Ovary (tissue), 9 donors: ENCODE data around the gene BRWD1. TPM values are rescaled to one million over a fixed set of nuclear protein-coding genes. Genes with fewer than 3 reads are reported as not detected.
A peak's percentile ranks its signal among the peaks of the same experiment; 100 is the strongest.
"Not testable (repeated sequence)": the region's sequence is repeated elsewhere in the genome, so short reads cannot be mapped to it uniquely, and the experiment has no call there.

ENCODE experiments used
- DNase-seq, 5 donors: peaks; one replicate each; pipeline ENCODE4 v3.0.0-alpha.2; 2019 to 2020
- H3K27ac ChIP-seq, 2 donors: fragments of 200-600 bp; one replicate each; pipeline versions ENCODE4 v1.5.1 to v1.8.0; 2019 to 2022
- H3K27me3 ChIP-seq: fragments of 200-600 bp; one replicate; pipeline ENCODE4 v1.8.0; 2022
- H3K36me3 ChIP-seq: fragments of 200-600 bp; sonication (generic); one replicate; pipeline ENCODE4 v1.5.1; 2019
- H3K4me1 ChIP-seq: one replicate; pipeline ENCODE4 v1.8.1; 2013; ENCODE audit warnings: mild to moderate bottlenecking, moderate library complexity; ENCODE audit not compliant: insufficient read depth
- H3K4me3 ChIP-seq: fragments of 200-600 bp; sonication (generic); one replicate; pipeline ENCODE4 v1.5.1; 2017
- H3K9me3 ChIP-seq, 2 donors: fragments of 200-600 bp in 1 of 2; sonication (generic) in 1 of 2; one replicate each; pipeline versions ENCODE4 v1.5.1 to v1.8.1; 2013 to 2019; ENCODE audit warnings: mild to moderate bottlenecking in 1 of 2, moderate library complexity in 1 of 2
- CTCF ChIP-seq, 3 donors: fragments of 450-650 bp in 2 of 3; fragments of 200-600 bp in 1 of 3; IDR thresholded peaks; one replicate each; pipeline versions ENCODE4 v1.5.1 to v1.8.0; 2016 to 2022; ENCODE audit warnings: antibody characterized with exemption in 3 of 3, mild to moderate bottlenecking in 1 of 3
- EP300 ChIP-seq: sonication (generic); formaldehyde crosslinking; IDR thresholded peaks from one replicate; pipeline ENCODE4 v1.6.1; 2017; ENCODE audit warnings: antibody characterized with exemption
- POLR2A ChIP-seq: fragments of 450-650 bp; IDR thresholded peaks from one replicate; pipeline ENCODE4 v1.6.1; 2017; ENCODE audit warnings: antibody characterized with exemption, mild to moderate bottlenecking, moderate library complexity
- WGBS, 3 donors: extraction: QIAGEN DNeasy Blood & Tissue Kit in 1 of 3; methylation state at CpG; one replicate each; pipeline versions ENCODE4 v1.1.5 to v1.1.7; 2013 to 2017; 5-methylcytosine and 5-hydroxymethylcytosine counted together
- intact Hi-C, 4 donors: fragments of 100-400 bp; cut with DNase I; formaldehyde crosslinking; loops; one replicate each; pipeline versions ENCODE4 v1.11.0 to v1.15.1; 2022 to 2023
- polyA plus RNA-seq, 2 donors: library from polyadenylated mRNA; stranded (reverse); fragments of 200-250 nt in 1 of 2; fragments of 350-450 nt in 1 of 2; fragmentation: Illumina TruSeq in 1 of 2; extraction: RNeasy Lipid Tissue Mini Kit (QIAGEN cat#74804) in 1 of 2; gene quantifications; one replicate each; pipeline ENCODE4 v1.2.3, GENCODE V29; 2013 to 2014
- total RNA-seq, 7 donors: library from RNA; depleted of rRNA in 2 of 7; stranded (reverse); fragments of >200 nt in 2 of 7; fragmentation: NEBNext Ultra II Directional in 3 of 7; extraction: Animal tissue kit (Norgen Biotek cat#: 25700) in 3 of 7; gene quantifications; one replicate each; pipeline versions ENCODE4 v1.1.0 to v1.2.4, GENCODE V29; 2016 to 2023
- donor health status: DM: no; HTN: no; CAD: no; lungs with moderate emphysema.
- donor health status: DM: no; HTN: no; CAD: no.
- donor health status: Bipolar disorder and iron deficiency.
- donor health status: DM: yes; HTN: yes; CAD: no.
- donor health status: DM: no; HTN: no; CAD: no.
- donor health status: DM: yes; HTN: yes; CAD: no.

Gene BRWD1
- total and polyA plus RNA-seq, 9 donors: 15.7 to 73.0 (median 49.6) TPM

GRCh38 chr21:39142972-39143371, 170.5 kb downstream of the BRWD1 start:
- Histone ChIP-seq H3K27me3 (no peaks in the 10 kb centered on the region), H3K36me3 (no peaks in the 10 kb centered on the region), H3K9me3 (no peaks in the 10 kb centered on the region), H3K4me3 (no peak overlapping the region), H3K4me1 (no peaks in the 10 kb centered on the region), H3K27ac (no peak overlapping the region)
- no peak for DNase-seq
- 90 to 95% (median 91%) methylated on average over 3 of the region's 3 CpGs for WGBS, 3 donors
- intact Hi-C loops: loop anchor here in 2 of 4 donors (5.0 to 10.0 kb wide), 2 partner anchors 636 to 638 kb away; no protein-coding TSS in a partner anchor
- TF ChIP-seq POLR2A (no peak), CTCF (IDR thresholded peaks at IDR 0.05) (no peak), EP300 (no peak)

- intact Hi-C loops: loop anchor here in 2 of 4 donors (5.0 to 10.0 kb wide), 2 partner anchors 634 to 637 kb away; no protein-coding TSS in a partner anchor
- no peak for DNase-seq
Measured at GRCh38 chr21:39141502-39141901, 171.9 kb downstream of the BRWD1 start.

GRCh38 chr21:39137248-39138178, 175.9 kb downstream of the BRWD1 start:
- Histone ChIP-seq H3K27ac (peak overlapping the region; percentile 19 to 56), H3K27me3 (no peaks in the 10 kb centered on the region), H3K4me3 (no peak overlapping the region), H3K9me3 (no peaks in the 10 kb centered on the region), H3K4me1 (no peaks in the 10 kb centered on the region), H3K36me3 (no peaks in the 10 kb centered on the region)
- DNase-seq: peak in 4 of 5 donors; percentile 42 to 68 (median 54)
- intact Hi-C loops: loop anchor here (2.0 to 10.0 kb wide), 4 partner anchors 330 to 633 kb away; partner anchors contain the start of gene ETS2 (in 1 of the 4)
- 38 to 56% (median 54%) methylated on average over 14 of the region's 14 CpGs for WGBS, 3 donors
- no peak for TF ChIP-seq EP300
- TF ChIP-seq CTCF (IDR thresholded peaks at IDR 0.05): no peak
- TF ChIP-seq POLR2A: no peak

More at GRCh38 chr21:39141502-39141901, 171.9 kb downstream of the BRWD1 start:
- Histone ChIP-seq H3K4me1 (no peaks in the 10 kb centered on the region), H3K4me3 (no peak overlapping the region), H3K36me3 (no peaks in the 10 kb centered on the region), H3K27me3 (no peaks in the 10 kb centered on the region), H3K27ac (no peak overlapping the region), H3K9me3 (no peaks in the 10 kb centered on the region)
- 34 to 72% (median 41%) methylated on average over 3 of the region's 3 CpGs for WGBS, 3 donors
- TF ChIP-seq POLR2A (no peak), EP300 (no peak), CTCF (IDR thresholded peaks at IDR 0.05) (no peak)

- peak overlapping the region in 1 of 2 donors; percentile 19 for H3K27ac ChIP-seq
- intact Hi-C loops: loop anchor here (2.0 to 10.0 kb wide), 4 partner anchors 329 to 632 kb away; partner anchors contain the start of gene ETS2 (in 1 of the 4)
- DNase-seq: no peak
Measured at GRCh38 chr21:39136711-39137110, 176.7 kb downstream of the BRWD1 start.

GRCh38 chr21:39136138-39136537, 177.3 kb downstream of the BRWD1 start:
- H3K4me1 ChIP-seq, H3K9me3 ChIP-seq, H3K27me3 ChIP-seq, H3K36me3 ChIP-seq, H3K4me3 ChIP-seq, H3K27ac ChIP-seq, DNase-seq: not testable (repeated sequence)
- intact Hi-C loops: loop anchor here (2.0 to 10.0 kb wide), 4 partner anchors 329 to 631 kb away; partner anchors contain the start of gene ETS2 (in 1 of the 4)
- WGBS, 3 donors: 84 to 85% (median 84%) methylated on average over 8 of the region's 8 CpGs

More at GRCh38 chr21:39136711-39137110, 176.7 kb downstream of the BRWD1 start:
- no peaks in the 10 kb centered on the region for H3K9me3 ChIP-seq
- no peaks in the 10 kb centered on the region for H3K27me3 ChIP-seq
- WGBS, 3 donors: 90 to 93% (median 92%) methylated on average over 5 of the region's 5 CpGs
- no peak overlapping the region for H3K4me3 ChIP-seq
- TF ChIP-seq CTCF (IDR thresholded peaks at IDR 0.05): no peak
- TF ChIP-seq EP300: no peak
- no peak for TF ChIP-seq POLR2A
- no peaks in the 10 kb centered on the region for H3K36me3 ChIP-seq
- H3K4me1 ChIP-seq: no peaks in the 10 kb centered on the region
